AG10803 (cell line): ENCODE results near the gene PNLIP.

Experiments
- DNase-seq: peaks from one replicate; pipeline ENCODE4 v3.0.0; 2010; ENCODE audit warnings: low read depth
- H3K4me3 ChIP-seq: 2 replicates; pipeline ENCODE4 v1.5.1; 2011; ENCODE audit warnings: mild to moderate bottlenecking, low read length, control low read depth
- CTCF ChIP-seq: conservative IDR thresholded peaks from 2 replicates; pipeline ENCODE4 v1.5.1; 2011; ENCODE audit warnings: mild to moderate bottlenecking, low read length, control low read depth, inconsistent platforms

PNLIP gene

GRCh38 chr10:116545756-116546155 lies at the start of gene PNLIP:
PNLIP (plus strand) TSS chr10:116545931; CDS start chr10:116546093, 162 bp downstream.
- no peak for DNase-seq
- TF ChIP-seq CTCF, result no peak
- no peak within 1 kb of the TSS for H3K4me3 ChIP-seq

GRCh38 chr10:116504786-116505185 lies 40.9 kb upstream of the PNLIP start:
- no peak overlapping the region for H3K4me3 ChIP-seq
- no peak for DNase-seq
- TF ChIP-seq CTCF, result no peak

- H3K4me3 ChIP-seq, result no peak overlapping the region
- no peak for DNase-seq
- no peak for TF ChIP-seq CTCF
These were observed 35.2 kb upstream of the PNLIP start for GRCh38 chr10:116510565-116510964.

- TF ChIP-seq CTCF, result no peak
- DNase-seq, result no peak
- H3K4me3 ChIP-seq, result no peak overlapping the region
These were observed 34.4 kb upstream of the PNLIP start for GRCh38 chr10:116511365-116511764.

- TF ChIP-seq CTCF, result peak; percentile 87
- peak; percentile 57 for DNase-seq
- no peak overlapping the region for H3K4me3 ChIP-seq
These were observed 24.1 kb upstream of the PNLIP start for GRCh38 chr10:116521424-116522290.

GRCh38 chr10:116522803-116523381 lies 22.8 kb upstream of the PNLIP start:
- no peak for TF ChIP-seq CTCF
- H3K4me3 ChIP-seq, result no peak overlapping the region
- no peak for DNase-seq

- TF ChIP-seq CTCF, result no peak
- no peak overlapping the region for H3K4me3 ChIP-seq
- no peak for DNase-seq
These were observed 21.0 kb upstream of the PNLIP start for GRCh38 chr10:116524736-116525135.
